Bone marrow (tissue), 2 donors: ENCODE results near the gene ASMT.
"Not testable (repeated sequence)": the region's sequence is repeated elsewhere in the genome, so short reads cannot be mapped to it uniquely, and the experiment has no call there.

Experiments used
- DNase-seq, 2 donors: peaks; one replicate each; lab custom pipeline; 2025; lab: John Stamatoyannopoulos, UW

ASMT gene, protein sequence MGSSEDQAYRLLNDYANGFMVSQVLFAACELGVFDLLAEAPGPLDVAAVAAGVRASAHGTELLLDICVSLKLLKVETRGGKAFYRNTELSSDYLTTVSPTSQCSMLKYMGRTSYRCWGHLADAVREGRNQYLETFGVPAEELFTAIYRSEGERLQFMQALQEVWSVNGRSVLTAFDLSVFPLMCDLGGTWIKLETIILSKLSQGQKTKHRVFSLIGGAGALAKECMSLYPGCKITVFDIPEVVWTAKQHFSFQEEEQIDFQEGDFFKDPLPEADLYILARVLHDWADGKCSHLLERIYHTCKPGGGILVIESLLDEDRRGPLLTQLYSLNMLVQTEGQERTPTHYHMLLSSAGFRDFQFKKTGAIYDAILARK

DNA sequence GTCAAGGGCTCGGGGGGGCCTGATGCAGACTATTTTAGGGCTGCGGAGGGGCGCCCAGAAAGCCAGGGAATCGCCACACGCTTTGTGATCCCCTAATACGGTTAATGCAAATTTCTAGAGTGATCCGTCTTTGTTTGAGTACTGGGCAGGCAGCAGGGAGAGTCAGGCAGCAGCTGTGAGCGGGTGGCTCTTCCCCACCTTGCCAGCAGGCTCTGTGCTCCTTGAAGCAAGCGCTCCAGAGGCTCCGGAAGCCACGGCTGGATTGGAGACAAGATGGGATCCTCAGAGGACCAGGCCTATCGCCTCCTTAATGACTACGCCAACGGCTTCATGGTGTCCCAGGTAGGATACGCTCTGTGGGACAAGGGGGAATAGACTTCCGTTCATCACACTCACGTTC is at the start of gene ASMT:
TSS of gene ASMT (plus strand) at position 133 of the 400 bp plus-strand sequence. CDS start at position 274, 141 bp downstream.
- no peak for DNase-seq

DNA sequence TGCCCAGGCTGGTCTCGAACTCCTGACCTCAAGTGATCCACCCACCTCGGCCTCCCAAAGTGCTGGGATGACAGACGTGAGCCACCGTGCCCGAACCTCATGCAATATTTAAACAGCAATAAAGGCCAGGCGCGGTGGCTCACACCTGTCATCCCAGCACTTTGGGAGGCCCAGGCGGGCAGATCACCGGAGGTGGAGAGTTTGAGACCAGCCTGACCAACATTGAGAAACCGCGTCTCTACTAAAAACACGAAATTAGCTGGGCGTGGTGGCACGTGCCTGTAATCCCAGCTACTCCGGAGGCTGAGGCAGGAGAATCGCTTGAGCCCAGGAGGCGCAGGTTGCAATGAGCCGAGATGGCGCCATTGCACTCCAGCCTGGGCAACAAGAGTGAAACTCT is 40.7 kb upstream of the ASMT start:
- DNase-seq = not testable (repeated sequence)

DNA sequence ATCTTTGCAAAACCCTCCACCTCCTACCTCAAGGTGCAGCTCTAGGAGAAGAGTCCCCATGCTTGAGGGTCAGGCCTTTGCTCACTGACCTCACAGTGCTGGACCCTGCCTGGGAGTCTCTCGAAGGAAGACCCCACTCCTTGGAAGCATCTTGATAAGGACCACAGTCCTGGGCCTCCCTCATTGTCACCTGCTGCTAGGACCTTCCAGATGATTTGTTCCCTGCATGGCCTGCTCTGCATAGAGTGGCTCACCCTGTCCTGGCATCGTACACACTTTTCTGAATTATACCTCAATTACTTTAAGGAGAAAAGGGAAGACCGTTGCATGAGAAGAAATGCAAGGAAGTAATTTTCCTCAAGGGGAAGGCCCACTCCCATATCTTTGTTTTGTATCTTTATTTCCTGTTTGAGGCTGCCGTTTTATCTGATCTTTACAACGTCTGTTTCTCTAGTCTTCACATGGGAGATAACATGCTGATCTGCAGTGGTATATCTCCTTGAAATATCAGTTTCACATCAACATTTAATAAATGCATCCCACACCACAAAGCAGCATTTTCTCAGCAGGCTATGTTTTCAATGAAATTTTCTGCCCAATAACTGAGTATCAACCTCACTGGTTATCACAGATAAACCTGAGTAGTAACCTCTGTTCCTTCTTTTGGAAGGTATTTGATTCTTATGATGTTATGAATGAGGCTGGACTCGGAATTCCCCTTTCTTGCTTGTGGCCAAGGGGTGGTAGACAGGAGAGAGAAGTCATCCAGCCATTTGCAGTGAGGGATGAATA is 38.5 kb upstream of the ASMT start:
- DNase-seq = no peak

DNA sequence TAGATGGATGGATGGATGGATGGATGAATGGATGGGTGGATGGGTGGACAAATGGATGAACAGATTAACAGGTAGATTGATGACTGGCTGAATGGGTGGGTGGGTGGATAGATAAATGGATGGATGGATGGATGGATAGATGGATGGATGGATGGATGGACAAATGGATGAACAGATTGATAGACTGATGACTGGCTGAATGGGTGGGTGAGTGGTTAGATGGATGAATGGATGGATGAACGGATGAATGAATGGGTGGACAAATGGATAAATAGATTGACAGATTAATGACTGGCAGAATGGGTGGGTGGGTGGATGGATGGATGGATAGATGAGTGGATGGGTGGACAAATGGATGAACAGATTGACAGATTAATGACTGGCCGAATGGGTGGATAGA is 37.0 kb upstream of the ASMT start:
- DNase-seq = no peak

DNA sequence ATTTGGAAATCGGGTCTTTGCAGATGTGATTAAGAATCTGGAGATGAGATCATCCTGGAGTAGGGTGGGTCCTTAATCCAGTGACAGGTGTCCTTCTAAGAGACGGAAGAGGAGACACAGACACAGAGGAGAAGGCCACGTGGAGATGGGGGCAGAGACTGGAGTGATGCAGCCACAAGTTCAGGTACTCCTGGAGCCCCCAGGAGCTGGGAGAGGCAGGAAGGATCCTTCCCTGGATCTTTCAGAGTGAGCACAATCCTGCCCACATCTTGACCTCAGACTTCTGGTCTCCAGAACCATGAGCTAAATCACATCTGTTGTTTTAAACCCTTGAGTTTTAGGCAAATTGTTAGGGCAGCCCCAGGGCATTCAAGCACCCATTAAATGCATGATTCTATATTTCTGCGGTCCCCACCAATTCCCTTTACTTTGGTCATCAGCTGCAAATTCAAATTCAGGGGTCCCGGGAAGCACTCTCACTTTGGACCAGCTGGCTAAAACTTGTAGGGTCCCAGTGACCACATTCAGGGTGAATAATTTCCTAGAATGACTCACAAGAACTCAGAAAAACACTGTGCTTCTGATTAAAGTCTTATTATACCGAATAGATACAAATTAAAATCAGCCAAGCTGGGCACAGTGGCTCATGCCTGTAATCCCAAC is 36.2 kb upstream of the ASMT start:
- no peak for DNase-seq

DNA sequence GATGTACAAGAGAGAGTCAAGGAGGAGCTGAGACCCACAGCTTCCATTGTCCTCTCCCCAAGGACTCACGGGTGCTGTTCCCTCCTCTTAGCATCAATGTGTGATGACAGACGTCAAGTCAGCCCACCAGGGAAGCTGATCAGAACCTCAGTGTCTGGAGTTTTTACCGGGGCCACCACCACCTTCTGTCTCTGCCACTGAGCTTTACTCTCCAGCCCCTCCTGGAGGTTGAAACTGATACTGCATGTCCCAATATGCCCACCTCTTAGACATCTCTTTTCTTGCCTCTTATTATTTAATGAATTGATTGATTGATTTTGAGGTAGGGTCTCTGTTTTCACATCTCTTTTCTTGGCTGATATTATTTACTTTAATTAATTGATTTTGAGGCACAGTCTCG is 33.7 kb upstream of the ASMT start:
- DNase-seq = peak; percentile 45 to 71

DNA sequence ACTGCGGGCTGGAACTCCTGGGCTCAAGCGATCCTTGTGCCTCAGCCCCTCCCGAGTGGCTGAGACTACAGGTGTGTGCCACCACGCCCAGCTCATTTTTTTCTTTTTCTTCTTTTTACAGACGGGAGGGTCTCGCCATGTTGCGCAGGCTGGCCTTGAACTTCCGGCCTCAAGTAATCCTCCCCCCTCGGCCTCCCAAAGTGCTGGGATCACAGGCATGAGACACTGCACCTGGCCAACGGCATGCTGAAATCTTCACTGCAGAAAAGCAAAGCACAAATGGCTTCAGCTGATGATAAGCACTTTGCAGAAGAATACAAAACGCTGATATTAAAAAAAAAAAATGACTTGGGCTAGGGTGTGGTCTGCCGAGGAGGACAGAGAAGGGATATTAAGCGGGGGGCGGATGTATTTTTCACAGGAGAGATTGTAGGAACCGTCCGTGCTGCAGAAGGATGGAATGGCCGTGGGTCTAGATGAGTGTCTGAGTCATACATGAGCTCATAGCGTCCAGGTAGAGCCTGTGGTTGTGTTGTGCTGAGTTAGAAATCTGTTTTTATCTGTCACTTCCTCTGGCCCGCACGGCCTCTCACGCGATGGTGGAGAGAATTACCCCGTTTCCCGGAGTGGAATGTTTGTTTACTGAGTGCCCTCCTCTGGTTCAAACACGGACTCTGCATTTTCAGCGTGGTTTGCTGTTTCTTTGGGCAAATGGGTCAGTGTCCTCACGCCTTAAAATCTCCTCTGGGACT is 32.0 kb upstream of the ASMT start:
- DNase-seq = no peak

DNA sequence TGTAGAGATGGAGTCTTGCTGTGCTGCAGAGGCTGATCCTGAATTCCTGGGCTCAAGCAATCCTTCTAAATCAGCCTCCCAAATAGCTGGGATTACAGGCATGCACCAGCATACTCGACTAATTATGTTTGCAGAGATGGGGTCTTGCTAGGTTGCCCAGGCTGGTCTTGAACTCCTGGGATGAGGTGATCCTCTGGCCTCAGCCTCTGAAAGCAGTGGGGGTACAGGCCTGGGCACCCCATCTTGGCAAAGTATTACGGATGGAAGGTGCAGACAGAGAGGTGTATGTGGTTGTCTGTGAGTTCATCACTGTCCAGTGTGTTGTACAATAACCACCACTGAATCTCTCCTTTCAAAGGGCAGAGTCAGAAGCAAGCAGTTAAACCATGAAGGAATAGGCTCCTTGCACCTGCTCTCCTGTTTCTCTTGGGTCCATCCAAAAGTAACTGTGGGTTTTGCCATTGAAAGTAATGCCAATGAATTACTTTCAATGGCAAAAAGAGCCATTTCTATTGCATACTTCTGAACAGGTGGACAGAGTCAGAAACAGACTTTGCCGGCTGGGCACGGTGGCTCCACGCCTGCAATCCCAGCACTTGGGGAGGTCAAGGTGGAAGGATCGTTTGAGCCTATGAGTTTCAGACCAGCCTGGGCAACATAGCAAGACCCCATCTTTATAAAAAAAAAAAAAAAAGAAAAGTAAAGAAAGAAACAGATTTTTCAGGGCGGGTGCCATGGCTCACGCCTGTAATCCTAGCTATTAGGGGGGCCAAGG is 30.4 kb upstream of the ASMT start:
- no peak for DNase-seq

DNA sequence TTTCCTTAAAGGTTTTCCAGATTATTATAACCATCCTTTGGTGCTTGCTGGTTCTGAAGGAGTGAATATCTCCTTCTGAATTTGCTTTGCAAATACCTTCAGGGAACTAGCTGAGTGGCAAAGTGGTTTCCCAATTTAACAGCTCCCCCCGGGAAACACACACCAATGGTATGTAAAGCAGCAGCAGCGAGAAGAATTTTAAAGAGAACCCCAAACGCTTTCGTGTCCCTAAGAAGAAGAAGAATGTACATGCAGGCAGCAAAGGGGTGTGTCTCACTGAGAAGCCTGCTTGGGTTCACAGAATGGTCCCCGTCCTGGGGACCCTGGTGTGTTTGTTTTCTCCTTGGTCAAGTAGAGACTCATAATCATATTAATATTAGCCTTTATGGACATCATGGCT is 27.7 kb upstream of the ASMT start:
- no peak for DNase-seq

DNA sequence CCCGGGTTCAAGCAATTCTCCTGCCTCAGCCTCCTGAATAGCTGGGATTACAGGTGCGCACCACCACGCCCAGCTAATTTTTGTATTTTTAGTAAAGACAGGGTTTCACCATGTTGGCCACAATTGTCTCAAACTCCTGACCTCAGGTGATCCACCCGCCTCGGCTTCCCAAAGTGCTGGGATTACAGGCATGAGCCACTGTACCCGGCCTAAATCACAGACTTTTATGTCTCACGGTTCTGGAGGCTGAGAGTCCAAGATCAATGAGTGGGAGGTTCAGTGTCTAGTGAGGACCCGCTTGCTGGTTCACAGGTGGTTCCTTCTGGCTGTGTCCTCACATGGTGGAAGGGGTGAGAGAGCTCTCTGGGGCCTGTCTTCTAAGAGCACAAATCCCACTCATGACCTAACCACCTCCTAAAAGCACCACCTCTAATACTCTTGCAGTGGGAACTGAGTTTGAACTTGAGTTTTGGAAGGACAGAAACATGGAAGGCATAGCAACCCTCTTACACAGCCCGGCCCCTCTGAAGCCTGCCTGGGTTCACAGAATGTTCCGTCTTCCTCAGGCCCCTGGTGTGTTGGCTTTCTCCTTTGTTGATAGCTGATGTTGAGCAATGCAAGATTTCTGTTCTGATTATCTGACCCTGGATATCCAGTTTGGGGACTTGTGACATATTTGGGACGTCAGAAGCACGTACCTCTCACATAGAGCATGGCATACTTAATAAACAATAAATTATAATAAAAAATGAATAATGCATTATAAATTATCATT is 25.3 kb upstream of the ASMT start:
- DNase-seq = no peak

DNA sequence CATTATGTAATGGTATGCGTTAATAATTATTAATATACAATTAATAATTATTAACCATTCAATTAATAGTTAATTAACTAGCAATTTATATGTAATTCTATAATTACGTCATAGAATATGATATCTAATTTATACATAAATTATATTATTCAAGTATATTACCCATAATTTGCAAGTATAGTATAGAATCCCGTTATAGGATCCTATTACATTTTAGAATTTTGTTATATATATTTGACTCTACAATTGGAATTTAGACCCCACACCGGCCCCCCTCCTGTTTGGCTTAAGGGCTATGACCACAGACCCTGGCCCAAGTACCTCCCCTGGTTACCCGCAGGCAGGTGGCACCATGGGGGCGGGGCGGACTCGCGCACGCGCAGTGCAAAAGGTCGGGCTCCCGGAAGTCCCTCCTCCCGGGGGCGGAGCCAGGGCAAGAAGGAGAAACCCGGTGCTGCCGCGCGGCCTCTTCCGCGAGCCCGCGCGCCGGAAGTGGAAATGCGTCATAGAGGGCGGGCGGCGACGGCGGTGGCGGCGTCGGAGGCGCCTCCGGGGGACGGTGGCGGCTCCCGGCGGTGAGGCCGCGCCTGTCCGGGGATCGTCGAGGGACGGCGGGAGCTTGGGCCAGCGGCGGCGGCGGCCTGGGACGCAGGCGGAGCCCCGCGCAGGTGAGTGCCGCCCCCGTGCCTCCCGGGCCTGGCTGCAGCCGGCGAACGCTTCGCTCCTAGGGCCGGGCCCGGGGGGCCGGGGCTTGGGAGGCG is 23.6 kb upstream of the ASMT start, which contains the start of gene AKAP17A:
TSS of gene AKAP17A (plus strand) at position 503 of the 761 bp plus-strand sequence. CDS start 1,859 bp downstream, outside the sequence.
- peak; percentile 87 to 89 for DNase-seq

DNA sequence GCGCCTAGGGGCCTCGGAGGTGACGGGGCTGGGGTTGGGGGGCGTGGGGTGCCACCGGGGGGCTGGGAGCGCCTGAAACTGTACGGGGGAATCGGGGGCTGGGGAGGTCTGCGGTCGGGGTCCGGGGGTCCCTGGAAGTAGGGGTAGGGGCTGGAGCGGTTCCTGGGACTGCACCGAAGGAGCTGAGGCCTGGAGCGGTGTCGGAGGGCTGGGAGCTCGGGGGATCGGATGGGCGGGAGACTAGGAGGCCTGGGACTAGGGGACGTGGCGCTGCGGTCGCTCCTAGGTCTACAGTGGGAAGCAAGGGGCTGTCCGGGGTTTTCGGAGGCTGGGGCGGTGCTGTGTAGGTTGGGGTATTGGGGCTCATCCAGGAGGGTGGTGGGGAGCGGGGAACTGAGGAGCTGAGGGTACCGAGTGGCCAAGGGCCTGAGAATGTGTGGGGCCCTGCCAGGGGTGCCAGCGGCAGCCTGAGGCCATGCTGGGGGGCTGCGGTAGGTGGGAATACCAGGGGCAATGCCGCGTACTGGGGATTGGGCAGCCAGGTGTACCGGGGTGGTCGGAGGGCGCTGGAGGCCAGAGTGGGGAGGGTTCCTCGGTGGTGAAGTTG is 22.9 kb upstream of the ASMT start:
- DNase-seq = no peak

DNA sequence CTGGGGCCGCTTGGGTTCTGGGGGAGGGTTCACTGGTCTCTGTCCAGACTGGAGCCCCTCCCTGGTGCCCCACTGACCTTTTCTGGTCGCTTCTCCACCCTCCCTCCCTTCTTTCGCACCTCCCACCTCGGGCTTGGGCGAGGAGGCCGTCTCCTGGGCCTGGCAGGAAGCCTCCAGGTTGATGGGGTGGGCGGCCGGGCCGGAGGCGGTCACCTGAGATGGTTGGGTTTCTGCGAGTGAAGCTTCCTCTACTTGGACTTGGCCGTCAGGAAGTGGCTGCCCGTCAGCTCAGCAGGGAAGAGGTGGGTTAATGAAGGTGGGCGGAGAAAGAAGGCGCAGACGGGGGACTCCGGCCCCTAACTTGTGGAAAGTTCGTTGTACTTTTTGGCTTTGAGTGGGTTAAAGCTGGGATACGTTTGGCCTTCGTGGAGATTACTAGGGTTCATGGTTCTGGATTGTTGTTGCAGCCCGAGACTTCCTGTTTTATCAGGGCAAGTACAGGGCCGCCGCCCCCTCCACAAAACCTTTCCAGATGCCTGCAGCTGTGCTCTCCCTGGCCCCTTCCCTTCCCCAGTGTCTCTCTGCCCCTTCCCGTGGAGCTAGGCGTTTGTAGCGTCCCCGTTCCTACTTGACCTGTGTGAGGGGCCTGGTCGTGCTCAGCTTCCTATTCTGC is 22.3 kb upstream of the ASMT start:
- DNase-seq = peak; percentile 26 to 47

DNA sequence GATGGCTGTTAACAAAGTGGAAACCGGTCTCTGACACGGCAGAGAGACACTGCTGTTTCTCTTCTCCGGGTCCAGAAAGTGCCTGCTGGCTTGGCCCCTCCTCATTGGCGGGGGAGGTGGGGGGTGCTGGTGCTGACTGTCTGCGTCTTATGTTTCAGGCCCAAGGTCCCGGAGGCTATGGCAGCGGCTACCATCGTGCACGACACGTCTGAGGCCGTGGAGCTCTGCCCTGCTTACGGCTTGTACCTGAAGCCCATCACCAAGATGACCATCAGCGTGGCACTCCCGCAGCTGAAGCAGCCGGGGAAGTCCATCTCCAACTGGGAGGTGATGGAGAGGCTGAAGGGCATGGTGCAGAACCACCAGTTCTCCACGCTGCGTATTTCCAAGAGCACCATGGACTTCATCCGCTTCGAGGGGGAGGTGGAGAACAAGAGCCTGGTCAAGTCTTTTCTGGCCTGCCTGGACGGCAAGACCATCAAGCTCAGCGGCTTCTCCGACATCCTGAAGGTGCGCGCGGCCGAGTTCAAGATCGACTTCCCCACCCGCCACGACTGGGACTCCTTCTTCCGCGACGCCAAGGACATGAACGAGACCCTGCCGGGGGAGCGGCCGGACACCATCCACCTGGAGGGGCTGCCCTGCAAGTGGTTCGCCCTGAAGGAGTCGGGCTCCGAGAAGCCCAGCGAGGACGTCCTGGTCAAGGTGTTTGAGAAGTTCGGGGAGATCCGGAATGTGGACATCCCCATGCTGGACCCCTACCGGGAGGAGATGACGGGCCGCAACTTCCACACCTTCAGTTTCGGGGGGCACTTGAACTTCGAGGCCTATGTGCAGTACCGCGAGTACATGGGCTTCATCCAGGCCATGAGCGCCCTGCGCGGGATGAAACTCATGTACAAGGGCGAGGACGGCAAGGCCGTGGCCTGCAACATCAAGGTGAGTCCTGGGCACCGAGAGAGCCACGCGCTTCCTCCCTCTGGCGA is 21.3 kb upstream of the ASMT start:
- no peak for DNase-seq

DNA sequence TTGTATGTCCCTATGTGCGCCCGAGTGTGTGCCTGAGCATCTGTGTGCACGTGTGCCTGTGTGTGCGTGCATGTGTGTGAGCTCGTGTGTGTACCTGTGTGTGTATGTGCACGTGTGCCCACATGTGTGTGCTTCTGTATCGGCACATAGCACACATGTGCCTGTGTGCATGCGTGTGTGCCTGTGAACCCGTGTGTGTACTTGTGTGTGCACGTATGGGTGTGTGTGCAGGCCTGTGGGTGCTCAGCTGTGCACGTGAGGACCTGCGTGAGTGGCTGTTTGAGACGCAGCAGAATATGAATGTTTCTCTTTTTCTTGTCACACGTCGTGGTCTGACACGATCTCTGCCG is 19.2 kb upstream of the ASMT start:
- DNase-seq = no peak

DNA sequence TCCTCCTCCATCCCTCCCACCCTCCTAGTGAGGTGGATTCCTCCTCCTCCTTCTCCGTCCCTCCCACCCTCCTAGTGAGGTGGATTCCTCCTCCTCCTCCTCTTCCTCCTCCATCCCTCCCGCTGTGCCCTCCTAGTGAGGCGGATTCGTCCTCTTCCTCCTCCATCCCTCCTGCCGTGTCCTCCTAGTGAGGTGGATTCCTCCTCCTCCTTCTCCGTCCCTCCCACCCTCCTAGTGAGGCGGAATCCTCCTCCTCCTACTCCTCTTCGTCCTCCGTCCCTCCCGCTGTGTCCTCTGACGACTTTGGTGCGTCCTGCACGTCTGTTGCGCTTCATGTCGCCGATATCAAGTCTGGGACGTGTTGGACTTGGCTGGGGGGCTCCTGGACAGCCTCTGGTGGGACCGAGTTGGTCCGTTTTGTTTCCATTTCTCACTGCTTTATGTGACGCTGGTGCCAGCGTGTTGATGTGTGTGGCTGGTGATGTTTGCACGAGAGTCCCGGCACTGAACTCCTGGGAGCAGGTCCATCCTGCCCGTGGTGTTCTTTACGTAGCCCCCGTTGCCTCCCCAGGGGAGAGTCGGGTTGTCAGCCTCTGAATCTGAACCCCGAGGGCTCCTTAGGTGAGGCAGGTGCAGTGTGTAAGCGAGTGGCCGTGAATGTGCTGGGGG is 18.0 kb upstream of the ASMT start:
- DNase-seq = no peak
